ENCODE results near the gene IYD.
"Not testable (repeated sequence)": the region's sequence is repeated elsewhere in the genome, so short reads cannot be mapped to it uniquely, and the experiment has no call there.

The IYD gene

GRCh38 chr6:150352321-150353296 lies 16.2 kb upstream of the IYD start:
- no peak for DNase-seq

- no peak for DNase-seq
Observed at GRCh38 chr6:150353445-150353844, 15.4 kb upstream of the IYD start.

GRCh38 chr6:150354754-150355571 lies 13.8 kb upstream of the IYD start:
- no peak for DNase-seq

GRCh38 chr6:150355932-150356331 lies 12.9 kb upstream of the IYD start:
- no peak for DNase-seq

GRCh38 chr6:150361876-150362275 lies 6.9 kb upstream of the IYD start:
- no peak for DNase-seq

GRCh38 chr6:150363733-150364132 lies 5.1 kb upstream of the IYD start:
- no peak for DNase-seq

- no peak for DNase-seq
Observed at GRCh38 chr6:150366118-150366778, 2.6 kb upstream of the IYD start.

- DNase-seq = no peak
Observed at GRCh38 chr6:150369408-150369807, 596 bp downstream of the IYD start.

GRCh38 chr6:150370112-150370511 lies 1.3 kb downstream of the IYD start:
- no peak for DNase-seq

GRCh38 chr6:150371356-150371755 lies 2.5 kb downstream of the IYD start:
- no peak for DNase-seq

- no peak for DNase-seq
Observed at GRCh38 chr6:150372051-150372450, 3.2 kb downstream of the IYD start.

- DNase-seq = no peak
Observed at GRCh38 chr6:150373260-150373701, 4.5 kb downstream of the IYD start.

GRCh38 chr6:150374346-150374745 lies 5.5 kb downstream of the IYD start:
- DNase-seq = not testable (repeated sequence)

GRCh38 chr6:150377211-150377781 lies 8.5 kb downstream of the IYD start:
- DNase-seq = no peak

- no peak for DNase-seq
Observed at GRCh38 chr6:150380256-150380655, 11.4 kb downstream of the IYD start.

- no peak for DNase-seq
Observed at GRCh38 chr6:150382171-150382570, 13.4 kb downstream of the IYD start.

- no peak for DNase-seq
Observed at GRCh38 chr6:150391414-150391813, 22.6 kb downstream of the IYD start.

GRCh38 chr6:150391890-150392289 lies 23.1 kb downstream of the IYD start:
- no peak for DNase-seq

- no peak for DNase-seq
Observed at GRCh38 chr6:150392452-150393220, 23.8 kb downstream of the IYD start.

GRCh38 chr6:150394053-150394898 lies 25.5 kb downstream of the IYD start:
- DNase-seq = no peak

GRCh38 chr6:150394899-150395295 lies 26.1 kb downstream of the IYD start:
- DNase-seq = no peak
